ENCODE data around the gene TMEM253.

Gene TMEM253

DNA sequence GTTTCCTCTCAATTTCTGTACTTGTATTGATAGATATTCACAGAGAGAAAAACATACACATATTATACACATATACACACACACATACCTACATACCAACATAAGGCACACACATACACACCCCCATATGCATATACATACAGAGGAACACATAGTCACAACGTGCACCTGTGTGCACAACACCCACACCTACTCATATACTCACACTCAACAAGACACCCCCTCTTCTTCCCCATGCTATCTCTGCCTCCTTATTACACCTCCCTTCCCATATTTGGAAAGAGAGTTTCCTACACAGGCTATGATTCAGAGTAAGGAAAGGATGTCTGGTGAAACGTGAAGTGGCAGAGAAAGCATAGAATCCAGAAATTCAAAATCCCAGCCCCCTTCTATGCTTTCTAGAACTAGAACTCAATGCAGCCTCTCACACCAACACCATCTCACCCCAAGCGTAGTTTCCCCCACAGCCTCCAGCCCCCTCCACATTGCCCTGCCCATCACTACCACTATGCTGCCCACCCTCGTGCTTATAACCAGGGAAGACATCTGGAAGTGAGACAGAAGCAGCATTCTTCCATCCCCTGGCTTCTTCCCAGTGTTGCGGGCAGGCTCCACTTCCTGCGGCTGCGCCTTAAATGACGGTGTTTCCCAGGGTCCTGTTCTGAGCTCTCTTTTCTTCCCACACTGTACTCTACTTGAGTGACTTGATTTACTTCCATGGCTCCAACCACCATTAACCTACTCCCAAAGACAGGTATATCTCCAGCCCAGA, 40.8 kb upstream of the TMEM253 start:
- H3K36me3 ChIP-seq (ENCODE audit: control insufficient read depth in 2 of 2, insufficient read depth in 1 of 2, low read length in 2 of 2): no peaks in the 10 kb centered on the region
- H3K27ac ChIP-seq (ENCODE audit: extremely low read depth, low read depth, low read length): no peak overlapping the region
- no peaks in the 10 kb centered on the region for H3K9me3 ChIP-seq (ENCODE audit: control insufficient read depth, insufficient read depth, low read depth, low read length)
- H3K4me1 ChIP-seq (ENCODE audit: control insufficient read depth, insufficient read depth, low read length): no peaks in the 10 kb centered on the region; the same call in 1 of the 2 replicates
- TF ChIP-seq ZNF24 (tag by site-specific recombination; IDR thresholded peaks at IDR 0.05) (no peak), ZNF16 (tag by site-specific recombination; IDR thresholded peaks at IDR 0.05; ENCODE audit: low read depth) (no peak), ZNF600 (tag by site-specific recombination; IDR thresholded peaks at IDR 0.05) (no peak), BCL11A (tag by site-specific recombination; IDR thresholded peaks at IDR 0.05; ENCODE audit: low read depth) (no peak), ZNF23 (tag by site-specific recombination; IDR thresholded peaks at IDR 0.05; ENCODE audit: borderline replicate concordance) (no peak), ZFHX2 (tag by site-specific recombination; conservative IDR thresholded peaks at IDR 0.05) (peak; percentile 66), EGR2 (tag by site-specific recombination; IDR thresholded peaks at IDR 0.05; ENCODE audit: low read depth) (peak; percentile 60; the same call in 1 of the 2 replicates), ZNF776 (tag by site-specific recombination; IDR thresholded peaks at IDR 0.05; ENCODE audit: borderline replicate concordance) (no peak), SP2 (tag by site-specific recombination; IDR thresholded peaks at IDR 0.05) (no peak), ZNF416 (tag by site-specific recombination; IDR thresholded peaks at IDR 0.05) (no peak), ZNF133 (tag by site-specific recombination; IDR thresholded peaks at IDR 0.05) (no peak), ZNF211 (tag by site-specific recombination; IDR thresholded peaks at IDR 0.05; ENCODE audit: low read depth) (no peak)
- TF ChIP-seq, protein P1, sequence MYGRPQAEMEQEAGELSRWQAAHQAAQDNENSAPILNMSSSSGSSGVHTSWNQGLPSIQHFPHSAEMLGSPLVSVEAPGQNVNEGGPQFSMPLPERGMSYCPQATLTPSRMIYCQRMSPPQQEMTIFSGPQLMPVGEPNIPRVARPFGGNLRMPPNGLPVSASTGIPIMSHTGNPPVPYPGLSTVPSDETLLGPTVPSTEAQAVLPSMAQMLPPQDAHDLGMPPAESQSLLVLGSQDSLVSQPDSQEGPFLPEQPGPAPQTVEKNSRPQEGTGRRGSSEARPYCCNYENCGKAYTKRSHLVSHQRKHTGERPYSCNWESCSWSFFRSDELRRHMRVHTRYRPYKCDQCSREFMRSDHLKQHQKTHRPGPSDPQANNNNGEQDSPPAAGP (tag by site-specific recombination; IDR thresholded peaks at IDR 0.05): no peak
- ChIA-PET POLR2A (no interaction called here), CTCF (interaction anchor here (1.0 to 4.3 kb wide), 3 partner anchors 20 to 89 kb away, joined by 6 to 25 read pairs (median 6); no protein-coding TSS in a partner anchor)
- no peak overlapping the region for H3K4me3 ChIP-seq (ENCODE audit: low read depth, low read length)

DNA sequence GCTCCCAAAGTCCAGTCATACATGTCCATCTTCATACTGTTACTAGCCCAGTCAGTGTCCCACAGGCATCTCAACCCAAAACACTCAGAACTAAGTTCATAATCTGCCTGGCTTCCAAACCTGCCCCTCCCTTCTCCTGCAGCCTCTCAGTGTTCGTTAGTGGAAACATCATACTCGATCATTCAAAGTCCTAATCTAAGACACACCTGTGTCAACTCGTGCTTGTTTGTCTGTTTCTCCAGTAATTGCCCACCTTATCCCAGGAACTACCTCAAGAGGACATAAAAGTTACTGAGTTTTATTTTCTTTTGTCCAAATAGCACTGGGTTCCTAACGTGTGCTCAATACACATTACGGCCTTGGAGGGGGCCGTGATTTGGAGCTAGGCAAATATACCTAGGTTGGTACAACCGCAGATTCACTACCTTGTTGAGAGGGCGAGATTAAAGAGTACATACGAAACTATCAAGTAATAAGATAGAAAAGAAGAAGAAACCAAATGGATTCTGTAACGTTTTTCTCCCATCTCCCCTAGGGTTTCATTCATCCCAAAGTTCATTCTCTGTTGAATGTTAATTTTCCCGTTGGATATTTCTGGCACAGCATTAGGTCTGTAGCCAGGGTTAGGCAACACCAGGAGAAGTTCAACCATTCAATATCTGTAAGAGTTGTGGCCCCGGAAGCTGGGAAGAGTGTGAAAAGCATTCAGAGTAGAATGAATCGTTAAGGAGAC, 40.1 kb upstream of the TMEM253 start:
- no peaks in the 10 kb centered on the region; the same call in 1 of the 2 replicates for H3K4me1 ChIP-seq (ENCODE audit: control insufficient read depth, insufficient read depth, low read length)
- TF ChIP-seq ZNF585B (tag by site-specific recombination; IDR thresholded peaks at IDR 0.05) (no peak), ZNF48 (tag by site-specific recombination; IDR thresholded peaks at IDR 0.05) (no peak), SP3 (tag by site-specific recombination; IDR thresholded peaks at IDR 0.05) (no peak), TRIM28 (IDR thresholded peaks at IDR 0.05; ENCODE audit: borderline replicate concordance, low read length) (no peak)
- TF ChIP-seq, protein P2, sequence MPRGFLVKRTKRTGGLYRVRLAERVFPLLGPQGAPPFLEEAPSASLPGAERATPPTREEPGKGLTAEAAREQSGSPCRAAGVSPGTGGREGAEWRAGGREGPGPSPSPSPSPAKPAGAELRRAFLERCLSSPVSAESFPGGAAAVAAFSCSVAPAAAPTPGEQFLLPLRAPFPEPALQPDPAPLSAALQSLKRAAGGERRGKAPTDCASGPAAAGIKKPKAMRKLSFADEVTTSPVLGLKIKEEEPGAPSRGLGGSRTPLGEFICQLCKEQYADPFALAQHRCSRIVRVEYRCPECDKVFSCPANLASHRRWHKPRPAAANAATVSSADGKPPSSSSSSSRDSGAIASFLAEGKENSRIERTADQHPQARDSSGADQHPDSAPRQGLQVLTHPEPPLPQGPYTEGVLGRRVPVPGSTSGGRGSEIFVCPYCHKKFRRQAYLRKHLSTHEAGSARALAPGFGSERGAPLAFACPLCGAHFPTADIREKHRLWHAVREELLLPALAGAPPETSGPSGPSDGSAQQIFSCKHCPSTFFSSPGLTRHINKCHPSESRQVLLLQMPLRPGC (tag by site-specific recombination; IDR thresholded peaks at IDR 0.05): no peak
- TF ChIP-seq, protein P3, sequence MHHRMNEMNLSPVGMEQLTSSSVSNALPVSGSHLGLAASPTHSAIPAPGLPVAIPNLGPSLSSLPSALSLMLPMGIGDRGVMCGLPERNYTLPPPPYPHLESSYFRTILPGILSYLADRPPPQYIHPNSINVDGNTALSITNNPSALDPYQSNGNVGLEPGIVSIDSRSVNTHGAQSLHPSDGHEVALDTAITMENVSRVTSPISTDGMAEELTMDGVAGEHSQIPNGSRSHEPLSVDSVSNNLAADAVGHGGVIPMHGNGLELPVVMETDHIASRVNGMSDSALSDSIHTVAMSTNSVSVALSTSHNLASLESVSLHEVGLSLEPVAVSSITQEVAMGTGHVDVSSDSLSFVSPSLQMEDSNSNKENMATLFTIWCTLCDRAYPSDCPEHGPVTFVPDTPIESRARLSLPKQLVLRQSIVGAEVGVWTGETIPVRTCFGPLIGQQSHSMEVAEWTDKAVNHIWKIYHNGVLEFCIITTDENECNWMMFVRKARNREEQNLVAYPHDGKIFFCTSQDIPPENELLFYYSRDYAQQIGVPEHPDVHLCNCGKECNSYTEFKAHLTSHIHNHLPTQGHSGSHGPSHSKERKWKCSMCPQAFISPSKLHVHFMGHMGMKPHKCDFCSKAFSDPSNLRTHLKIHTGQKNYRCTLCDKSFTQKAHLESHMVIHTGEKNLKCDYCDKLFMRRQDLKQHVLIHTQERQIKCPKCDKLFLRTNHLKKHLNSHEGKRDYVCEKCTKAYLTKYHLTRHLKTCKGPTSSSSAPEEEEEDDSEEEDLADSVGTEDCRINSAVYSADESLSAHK (tag by site-specific recombination; IDR thresholded peaks at IDR 0.05): no peak
- H3K27ac ChIP-seq (ENCODE audit: extremely low read depth, low read depth, low read length): no peak overlapping the region
- H3K36me3 ChIP-seq (ENCODE audit: control insufficient read depth in 2 of 2, insufficient read depth in 1 of 2, low read length in 2 of 2): no peaks in the 10 kb centered on the region
- CTCF ChIA-PET: interaction anchor here (1.2 to 4.3 kb wide), 4 partner anchors 10 to 46 kb away, joined by 4 to 25 read pairs (median 15); no protein-coding TSS in a partner anchor
- POLR2A ChIA-PET: no interaction called here
- no peaks in the 10 kb centered on the region for H3K9me3 ChIP-seq (ENCODE audit: control insufficient read depth, insufficient read depth, low read depth, low read length)
- H3K4me3 ChIP-seq (ENCODE audit: low read depth, low read length): no peak overlapping the region

Measured in HEK293 (cell line).